Measurements from ENCODE around the gene CD300LF.
A peak's percentile ranks its signal among the peaks of the same experiment; 100 is the strongest.

Gene CD300LF

GRCh38 chr17:74752822-74753401, 40.2 kb upstream of the CD300LF start:
- TF ChIP-seq CTCF (IDR thresholded peaks at IDR 0.05; ENCODE audit: extremely low read depth, insufficient read depth, missing control alignments) = no peak
- in situ Hi-C loops (cut with MboI; ENCODE audit: low pct_unique_long_range_greater_than_20kb, low sequenced_read_pairs, unreplicated experiment) = loop anchor here (25.0 kb wide), 1 partner anchor 434 kb away; the partner anchor contains the start of gene SUMO2
- DNase-seq (ENCODE audit: low spot score) = no peak

GRCh38 chr17:74752415-74752814, 39.7 kb upstream of the CD300LF start:
- TF ChIP-seq CTCF (IDR thresholded peaks at IDR 0.05; ENCODE audit: extremely low read depth, insufficient read depth, missing control alignments) = no peak
- DNase-seq (ENCODE audit: low spot score) = no peak
- in situ Hi-C loops (cut with MboI; ENCODE audit: low pct_unique_long_range_greater_than_20kb, low sequenced_read_pairs, unreplicated experiment) = loop anchor here (25.0 kb wide), 1 partner anchor 435 kb away; the partner anchor contains the start of gene SUMO2

- no peak for TF ChIP-seq CTCF (IDR thresholded peaks at IDR 0.05; ENCODE audit: extremely low read depth, insufficient read depth, missing control alignments)
- in situ Hi-C loops (cut with MboI; ENCODE audit: low pct_unique_long_range_greater_than_20kb, low sequenced_read_pairs, unreplicated experiment) = loop anchor here (25.0 kb wide), 1 partner anchor 437 kb away; the partner anchor contains the start of gene SUMO2
- no peak for DNase-seq (ENCODE audit: low spot score)
Observed at GRCh38 chr17:74750327-74751069, 37.8 kb upstream of the CD300LF start.

- in situ Hi-C loops (cut with MboI; ENCODE audit: low pct_unique_long_range_greater_than_20kb, low sequenced_read_pairs, unreplicated experiment) = loop anchor here (25.0 kb wide), 1 partner anchor 437 kb away; the partner anchor contains the start of gene SUMO2
- no peak for TF ChIP-seq CTCF (IDR thresholded peaks at IDR 0.05; ENCODE audit: extremely low read depth, insufficient read depth, missing control alignments)
- no peak for DNase-seq (ENCODE audit: low spot score)
Observed at GRCh38 chr17:74750039-74750326, 37.3 kb upstream of the CD300LF start.

- TF ChIP-seq CTCF (IDR thresholded peaks at IDR 0.05; ENCODE audit: extremely low read depth, insufficient read depth, missing control alignments) = no peak
- DNase-seq (ENCODE audit: low spot score) = no peak
- in situ Hi-C loops (cut with MboI; ENCODE audit: low pct_unique_long_range_greater_than_20kb, low sequenced_read_pairs, unreplicated experiment) = loop anchor here (10.0 to 25.0 kb wide), 2 partner anchors 115 to 438 kb away; partner anchors contain the start of gene SUMO2
Observed at GRCh38 chr17:74749279-74750038, 36.7 kb upstream of the CD300LF start.

GRCh38 chr17:74748529-74749278, 36.0 kb upstream of the CD300LF start, which contains the start of gene NHERF1:
Gene NHERF1, plus strand, starts transcription at chr17:74748628. Its CDS starts 219 bp downstream, at chr17:74748847.
- TF ChIP-seq CTCF (IDR thresholded peaks at IDR 0.05; ENCODE audit: extremely low read depth, insufficient read depth, missing control alignments) = peak; percentile 22
- in situ Hi-C loops (cut with MboI; ENCODE audit: low pct_unique_long_range_greater_than_20kb, low sequenced_read_pairs, unreplicated experiment) = loop anchor here (10.0 kb wide), 1 partner anchor 116 kb away; no protein-coding TSS in a partner anchor
- peak; percentile 99 for DNase-seq (ENCODE audit: low spot score)
